Measurements from ENCODE around the gene PCDHA9. TPM values are rescaled to one million over a fixed set of nuclear protein-coding genes. Genes with fewer than 3 reads are reported as not detected.
A peak's percentile ranks its signal among the peaks of the same experiment; 100 is the strongest.

The PCDHA9 gene
- total RNA-seq, 1 experiment from 2014 or later, result 0.22 TPM

GRCh38 chr5:140855772-140856674 lies 7.8 kb downstream of the PCDHA9 start, which contains the start of gene PCDHA10:
Gene PCDHA10 (plus strand): TSS chr5:140855897. CDS start chr5:140856049, 152 bp downstream.
- Histone ChIP-seq H3K36me3 (ENCODE audit: low read depth, low read length) (no peaks in the 10 kb centered on the region), H3K4me2 (ENCODE audit: low read length) (no peak within 1 kb of the TSS), H3F3A (ENCODE audit: low read length, unreplicated experiment) (no peaks in the 10 kb centered on the region), H4K20me1 (ENCODE audit: low read length) (no peaks in the 10 kb centered on the region), H3K4me3 (ENCODE audit: low read length) (no peak within 1 kb of the TSS), H3K9me2 (replicated peaks; ENCODE audit: low read length) (no peaks in the 10 kb centered on the region), H3K27me3 (ENCODE audit: low read length) (no peaks in the 10 kb centered on the region), H2AFZ (ENCODE audit: low read length) (no peak within 1 kb of the TSS), H3K9me3 (ENCODE audit: low read length) (no peaks in the 10 kb centered on the region), H3K9ac (ENCODE audit: low read length) (no peak within 1 kb of the TSS), H3K79me2 (ENCODE audit: low read length) (no peaks in the 10 kb centered on the region), H3K4me1 (ENCODE audit: insufficient read depth, low read length) (no peaks in the 10 kb centered on the region), H3K27ac (ENCODE audit: low read length) (no peak within 1 kb of the TSS)
- TF ChIP-seq EZH2 (IDR thresholded peaks at IDR 0.05; ENCODE audit: low read length, unreplicated experiment), result no peak
- TF ChIP-seq EZH2phosphoT487 (IDR thresholded peaks at IDR 0.05; ENCODE audit: borderline replicate concordance, low read length), result no peak
- TF ChIP-seq CTCF (conservative IDR thresholded peaks at IDR 0.05; ENCODE audit: low read depth, low read length), result peak; percentile 24; the same call in 1 of the 2 replicates
- ChIA-PET POLR2A (ENCODE audit: unreplicated experiment) (no interaction called here), CTCF (no interaction called here)
- no TSS peak for BruUV-seq (replicated peaks)
- DNase-seq (no peak), ATAC-seq (no peak)
- intact Hi-C loops (cut with micrococcal nuclease), result no loop called here

DNA sequence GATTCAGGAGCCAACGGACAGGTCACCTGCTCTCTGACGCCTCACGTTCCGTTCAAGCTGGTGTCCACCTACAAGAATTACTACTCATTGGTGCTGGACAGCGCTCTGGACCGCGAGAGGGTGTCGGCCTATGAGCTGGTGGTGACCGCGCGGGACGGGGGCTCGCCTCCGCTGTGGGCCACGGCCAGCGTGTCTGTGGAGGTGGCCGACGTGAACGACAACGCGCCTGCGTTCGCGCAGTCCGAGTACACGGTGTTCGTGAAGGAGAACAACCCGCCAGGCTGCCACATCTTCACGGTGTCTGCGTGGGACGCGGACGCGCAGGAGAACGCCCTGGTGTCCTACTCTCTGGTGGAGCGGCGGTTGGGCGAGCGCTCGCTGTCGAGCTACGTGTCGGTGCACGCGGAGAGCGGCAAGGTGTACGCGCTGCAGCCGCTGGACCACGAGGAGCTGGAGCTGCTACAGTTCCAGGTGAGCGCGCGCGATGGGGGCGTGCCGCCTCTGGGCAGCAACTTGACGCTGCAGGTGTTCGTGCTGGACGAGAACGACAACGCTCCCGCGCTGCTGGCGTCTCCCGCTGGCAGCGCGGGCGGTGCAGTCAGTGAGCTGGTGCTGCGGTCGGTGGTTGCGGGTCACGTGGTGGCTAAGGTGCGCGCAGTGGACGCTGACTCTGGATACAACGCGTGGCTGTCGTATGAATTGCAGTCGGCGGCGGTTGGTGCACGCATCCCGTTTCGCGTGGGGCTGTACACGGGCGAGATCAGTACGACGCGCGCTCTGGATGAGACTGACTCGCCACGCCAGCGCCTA lies 9.2 kb downstream of the PCDHA9 start:
- intact Hi-C loops (cut with micrococcal nuclease), result no loop called here
- no peak overlapping the region for H3K4me3 ChIP-seq (ENCODE audit: low read length)
- TF ChIP-seq EZH2phosphoT487 (IDR thresholded peaks at IDR 0.05; ENCODE audit: borderline replicate concordance, low read length) (no peak), EZH2 (IDR thresholded peaks at IDR 0.05; ENCODE audit: low read length, unreplicated experiment) (no peak), CTCF (conservative IDR thresholded peaks at IDR 0.05; ENCODE audit: low read depth, low read length) (no peak)
- CTCF ChIA-PET, result no interaction called here
- H3K36me3 ChIP-seq (ENCODE audit: low read depth, low read length), result no peaks in the 10 kb centered on the region
- no peaks in the 10 kb centered on the region for H3K9me2 ChIP-seq (replicated peaks; ENCODE audit: low read length)
- no peak overlapping the region for H3K4me2 ChIP-seq (ENCODE audit: low read length)
- H3F3A ChIP-seq (ENCODE audit: low read length, unreplicated experiment), result no peaks in the 10 kb centered on the region
- H2AFZ ChIP-seq (ENCODE audit: low read length), result no peak overlapping the region
- no peak for DNase-seq
- no TSS peak for BruUV-seq (replicated peaks)
- no peaks in the 10 kb centered on the region for H3K79me2 ChIP-seq (ENCODE audit: low read length)
- no peaks in the 10 kb centered on the region for H4K20me1 ChIP-seq (ENCODE audit: low read length)
- ATAC-seq, result no peak
- H3K27ac ChIP-seq (ENCODE audit: low read length), result no peak overlapping the region
- POLR2A ChIA-PET (ENCODE audit: unreplicated experiment), result no interaction called here
- H3K9ac ChIP-seq (ENCODE audit: low read length), result no peak overlapping the region
- no peaks in the 10 kb centered on the region for H3K4me1 ChIP-seq (ENCODE audit: insufficient read depth, low read length)
- no peaks in the 10 kb centered on the region for H3K9me3 ChIP-seq (ENCODE audit: low read length)
- no peaks in the 10 kb centered on the region for H3K27me3 ChIP-seq (ENCODE audit: low read length)

DNA sequence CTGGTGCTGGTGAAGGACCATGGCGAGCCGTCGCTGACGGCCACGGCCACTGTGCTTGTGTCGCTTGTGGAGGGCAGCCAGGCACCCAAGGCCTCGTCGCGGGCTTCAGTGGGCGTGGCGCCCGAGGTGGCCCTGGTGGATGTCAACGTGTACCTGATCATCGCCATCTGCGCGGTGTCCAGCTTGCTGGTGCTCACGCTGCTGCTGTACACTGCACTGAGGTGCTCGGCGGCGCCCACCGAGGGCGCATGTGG lies 9.7 kb downstream of the PCDHA9 start:
- intact Hi-C loops (cut with micrococcal nuclease), result no loop called here
- Histone ChIP-seq H3K4me1 (ENCODE audit: insufficient read depth, low read length) (no peaks in the 10 kb centered on the region), H3K9me3 (ENCODE audit: low read length) (no peaks in the 10 kb centered on the region), H3F3A (ENCODE audit: low read length, unreplicated experiment) (no peaks in the 10 kb centered on the region), H3K36me3 (ENCODE audit: low read depth, low read length) (no peaks in the 10 kb centered on the region), H3K9me2 (replicated peaks; ENCODE audit: low read length) (no peaks in the 10 kb centered on the region), H3K9ac (ENCODE audit: low read length) (no peak overlapping the region), H3K79me2 (ENCODE audit: low read length) (no peaks in the 10 kb centered on the region), H3K27ac (ENCODE audit: low read length) (no peak overlapping the region), H3K4me3 (ENCODE audit: low read length) (no peak overlapping the region), H3K4me2 (ENCODE audit: low read length) (no peak overlapping the region), H2AFZ (ENCODE audit: low read length) (no peak overlapping the region), H4K20me1 (ENCODE audit: low read length) (no peaks in the 10 kb centered on the region), H3K27me3 (ENCODE audit: low read length) (no peaks in the 10 kb centered on the region)
- TF ChIP-seq CTCF (conservative IDR thresholded peaks at IDR 0.05; ENCODE audit: low read depth, low read length), result no peak
- no peak for TF ChIP-seq EZH2 (IDR thresholded peaks at IDR 0.05; ENCODE audit: low read length, unreplicated experiment)
- no peak for TF ChIP-seq EZH2phosphoT487 (IDR thresholded peaks at IDR 0.05; ENCODE audit: borderline replicate concordance, low read length)
- no TSS peak for BruUV-seq (replicated peaks)
- ChIA-PET CTCF (no interaction called here), POLR2A (ENCODE audit: unreplicated experiment) (no interaction called here)
- no peak for ATAC-seq
- no peak for DNase-seq
